ENCODE results near the gene NIPA2. TPM values are rescaled to one million over a fixed set of nuclear protein-coding genes. Genes with fewer than 3 reads are reported as not detected.
A peak's percentile ranks its signal among the peaks of the same experiment; 100 is the strongest.

NIPA2 gene
- total RNA-seq, 2 donors from 2014 or later = 57.0 to 58.3 TPM

DNA sequence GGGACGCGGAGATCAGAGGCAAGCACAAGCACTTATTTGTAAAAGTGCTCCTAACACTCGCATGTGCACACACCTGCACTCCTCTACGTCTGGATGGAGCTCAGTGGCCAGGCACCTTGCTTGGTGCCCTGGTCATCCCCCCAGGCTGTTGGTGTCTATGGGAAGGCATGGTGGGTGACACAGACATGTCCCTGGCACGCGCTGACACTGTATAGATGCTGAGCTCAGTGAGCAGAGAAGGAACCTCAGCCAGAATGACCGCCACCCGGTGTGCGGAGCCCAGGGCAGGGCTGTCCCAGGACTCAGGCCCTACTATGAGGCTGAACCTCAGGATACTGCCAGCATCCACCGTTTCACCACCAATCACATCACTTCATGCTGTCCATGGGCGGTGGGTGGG, 64.5 kb downstream of the NIPA2 start:
- H3K4me3 Mint-ChIP-seq = no peak overlapping the region

DNA sequence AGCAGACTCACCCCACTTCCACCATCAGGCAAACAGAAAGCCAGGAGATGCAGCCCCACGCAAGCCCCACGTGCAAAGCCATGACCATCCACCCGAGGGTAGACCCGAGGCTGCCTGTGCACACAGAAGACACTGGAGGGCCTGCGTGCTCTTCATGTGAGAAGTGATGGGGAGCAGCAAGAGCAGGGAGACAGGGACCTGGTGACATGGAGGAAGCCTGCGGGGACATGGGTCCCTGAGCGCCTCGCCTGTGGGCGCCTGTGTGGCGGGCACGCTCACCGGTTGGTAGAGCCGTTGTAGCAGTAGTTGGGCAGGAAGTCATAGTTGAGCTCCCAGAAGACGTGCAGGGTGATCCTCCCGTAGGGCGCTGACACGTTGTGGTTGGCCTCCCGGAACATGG, 65.0 kb downstream of the NIPA2 start:
- H3K27ac Mint-ChIP-seq = no peak overlapping the region
- H3K4me3 ChIP-seq (ENCODE audit: low read length) = no peak overlapping the region
- H3K9ac ChIP-seq (ENCODE audit: extremely low read depth, low read length, poor library complexity, severe bottlenecking) = no peak overlapping the region
- H3K9me3 Mint-ChIP-seq = peaks cover 3% of the 10 kb centered on the region
- no peaks in the 10 kb centered on the region for H3K4me1 Mint-ChIP-seq
- no peaks in the 10 kb centered on the region for H3K4me1 ChIP-seq (ENCODE audit: control insufficient read depth, insufficient read depth, low read length)
- H3K9me3 ChIP-seq (ENCODE audit: control insufficient read depth, low read length) = no peaks in the 10 kb centered on the region
- H3K27me3 ChIP-seq (ENCODE audit: control insufficient read depth, insufficient read depth, low read length, poor library complexity, severe bottlenecking) = no peaks in the 10 kb centered on the region
- no peak overlapping the region for H3K4me3 Mint-ChIP-seq
- peaks cover 52% of the 10 kb centered on the region for H3K36me3 Mint-ChIP-seq (ENCODE audit: low read depth)
- no peak for DNase-seq
- TF ChIP-seq, protein P1, sequence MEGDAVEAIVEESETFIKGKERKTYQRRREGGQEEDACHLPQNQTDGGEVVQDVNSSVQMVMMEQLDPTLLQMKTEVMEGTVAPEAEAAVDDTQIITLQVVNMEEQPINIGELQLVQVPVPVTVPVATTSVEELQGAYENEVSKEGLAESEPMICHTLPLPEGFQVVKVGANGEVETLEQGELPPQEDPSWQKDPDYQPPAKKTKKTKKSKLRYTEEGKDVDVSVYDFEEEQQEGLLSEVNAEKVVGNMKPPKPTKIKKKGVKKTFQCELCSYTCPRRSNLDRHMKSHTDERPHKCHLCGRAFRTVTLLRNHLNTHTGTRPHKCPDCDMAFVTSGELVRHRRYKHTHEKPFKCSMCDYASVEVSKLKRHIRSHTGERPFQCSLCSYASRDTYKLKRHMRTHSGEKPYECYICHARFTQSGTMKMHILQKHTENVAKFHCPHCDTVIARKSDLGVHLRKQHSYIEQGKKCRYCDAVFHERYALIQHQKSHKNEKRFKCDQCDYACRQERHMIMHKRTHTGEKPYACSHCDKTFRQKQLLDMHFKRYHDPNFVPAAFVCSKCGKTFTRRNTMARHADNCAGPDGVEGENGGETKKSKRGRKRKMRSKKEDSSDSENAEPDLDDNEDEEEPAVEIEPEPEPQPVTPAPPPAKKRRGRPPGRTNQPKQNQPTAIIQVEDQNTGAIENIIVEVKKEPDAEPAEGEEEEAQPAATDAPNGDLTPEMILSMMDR (conservative IDR thresholded peaks at IDR 0.05) = no peak
- 95 to 96% methylated on average over 7 to 18 of the region's 18 CpGs for WGBS, 2 experiments (ENCODE audit: insufficient coverage in 1 of 2, insufficient read length in 1 of 2)
- H3K36me3 ChIP-seq (ENCODE audit: control insufficient read depth, insufficient read depth, low read length) = peaks cover 54% of the 10 kb centered on the region
- H3K27me3 Mint-ChIP-seq (ENCODE audit: insufficient read depth) = no peaks in the 10 kb centered on the region
- no peak overlapping the region for H3K27ac ChIP-seq (ENCODE audit: low read depth, low read length)

More for the DNA sequence above, 64.5 kb downstream of the NIPA2 start:
- H3K27me3 ChIP-seq (ENCODE audit: control insufficient read depth, insufficient read depth, low read length, poor library complexity, severe bottlenecking) = no peaks in the 10 kb centered on the region
- no peaks in the 10 kb centered on the region for H3K9me3 ChIP-seq (ENCODE audit: control insufficient read depth, low read length)
- Mint-ChIP-seq H3K27me3 (ENCODE audit: insufficient read depth) (no peaks in the 10 kb centered on the region), H3K27ac (peak overlapping the region; percentile 59), H3K36me3 (ENCODE audit: low read depth) (peaks cover 49% of the 10 kb centered on the region), H3K4me1 (no peaks in the 10 kb centered on the region), H3K9me3 (peaks cover 3% of the 10 kb centered on the region)
- TF ChIP-seq, protein P1 (conservative IDR thresholded peaks at IDR 0.05) = no peak
- H3K4me1 ChIP-seq (ENCODE audit: control insufficient read depth, insufficient read depth, low read length) = no peaks in the 10 kb centered on the region
- H3K4me3 ChIP-seq (ENCODE audit: low read length) = no peak overlapping the region
- peaks cover 50% of the 10 kb centered on the region for H3K36me3 ChIP-seq (ENCODE audit: control insufficient read depth, insufficient read depth, low read length)
- no peak for DNase-seq
- H3K27ac ChIP-seq (ENCODE audit: low read depth, low read length) = no peak overlapping the region
- 91 to 95% methylated on average over 4 to 11 of the region's 11 CpGs for WGBS, 2 experiments (ENCODE audit: insufficient coverage in 1 of 2, insufficient read length in 1 of 2)
- H3K9ac ChIP-seq (ENCODE audit: extremely low read depth, low read length, poor library complexity, severe bottlenecking) = no peak overlapping the region

DNA sequence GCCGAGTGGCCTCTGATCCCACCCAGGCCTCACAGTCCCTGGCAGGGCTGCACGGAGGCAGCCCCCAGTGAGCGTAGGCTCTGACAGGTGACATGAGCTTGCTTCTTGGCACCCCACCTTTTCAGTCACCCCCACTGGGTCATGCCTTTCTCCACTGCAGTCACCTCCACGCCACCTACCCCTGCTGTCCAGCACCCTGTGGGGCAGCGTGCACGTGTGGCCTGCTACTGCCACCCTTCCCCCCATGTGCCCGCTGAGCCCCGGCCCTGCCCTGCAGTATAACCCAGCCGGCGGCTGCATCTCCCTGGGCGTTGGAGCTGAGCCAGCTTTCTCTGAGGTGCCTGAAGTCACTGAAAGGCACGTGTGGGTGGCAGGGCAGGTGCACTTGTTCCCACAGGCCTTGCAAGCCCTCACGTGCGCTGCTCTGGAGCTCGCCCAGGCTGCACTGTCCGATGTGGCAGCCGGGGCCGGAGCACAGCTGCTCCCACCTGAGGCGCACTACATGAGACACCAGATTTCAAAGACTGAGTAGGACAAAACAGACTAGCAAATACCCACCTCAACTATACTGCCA, 65.6 kb downstream of the NIPA2 start:
- no peak overlapping the region for H3K9ac ChIP-seq (ENCODE audit: extremely low read depth, low read length, poor library complexity, severe bottlenecking)
- Mint-ChIP-seq H3K27ac (peak overlapping the region; percentile 39), H3K27me3 (ENCODE audit: insufficient read depth) (no peaks in the 10 kb centered on the region), H3K9me3 (peaks cover 3% of the 10 kb centered on the region), H3K4me1 (no peaks in the 10 kb centered on the region), H3K4me3 (no peak overlapping the region), H3K36me3 (ENCODE audit: low read depth) (peaks cover 54% of the 10 kb centered on the region)
- H3K36me3 ChIP-seq (ENCODE audit: control insufficient read depth, insufficient read depth, low read length) = peaks cover 59% of the 10 kb centered on the region
- no peak overlapping the region for H3K4me3 ChIP-seq (ENCODE audit: low read length)
- DNase-seq = no peak
- H3K27me3 ChIP-seq (ENCODE audit: control insufficient read depth, insufficient read depth, low read length, poor library complexity, severe bottlenecking) = no peaks in the 10 kb centered on the region
- H3K4me1 ChIP-seq (ENCODE audit: control insufficient read depth, insufficient read depth, low read length) = no peaks in the 10 kb centered on the region
- 90 to 96% methylated on average over 11 to 19 of the region's 19 CpGs for WGBS, 2 experiments (ENCODE audit: insufficient coverage in 1 of 2, insufficient read length in 1 of 2)
- TF ChIP-seq, protein P1 (conservative IDR thresholded peaks at IDR 0.05) = no peak
- H3K9me3 ChIP-seq (ENCODE audit: control insufficient read depth, low read length) = no peaks in the 10 kb centered on the region
- H3K27ac ChIP-seq (ENCODE audit: low read depth, low read length) = no peak overlapping the region
